Measurements from ENCODE around the gene PCDH1. TPM values are rescaled to one million over a fixed set of nuclear protein-coding genes. Genes with fewer than 3 reads are reported as not detected.
"Not testable (repeated sequence)": the region's sequence is repeated elsewhere in the genome, so short reads cannot be mapped to it uniquely, and the experiment has no call there.

Gene PCDH1
- total RNA-seq, result 42.4 and 45.5 TPM in 2 replicates

DNA sequence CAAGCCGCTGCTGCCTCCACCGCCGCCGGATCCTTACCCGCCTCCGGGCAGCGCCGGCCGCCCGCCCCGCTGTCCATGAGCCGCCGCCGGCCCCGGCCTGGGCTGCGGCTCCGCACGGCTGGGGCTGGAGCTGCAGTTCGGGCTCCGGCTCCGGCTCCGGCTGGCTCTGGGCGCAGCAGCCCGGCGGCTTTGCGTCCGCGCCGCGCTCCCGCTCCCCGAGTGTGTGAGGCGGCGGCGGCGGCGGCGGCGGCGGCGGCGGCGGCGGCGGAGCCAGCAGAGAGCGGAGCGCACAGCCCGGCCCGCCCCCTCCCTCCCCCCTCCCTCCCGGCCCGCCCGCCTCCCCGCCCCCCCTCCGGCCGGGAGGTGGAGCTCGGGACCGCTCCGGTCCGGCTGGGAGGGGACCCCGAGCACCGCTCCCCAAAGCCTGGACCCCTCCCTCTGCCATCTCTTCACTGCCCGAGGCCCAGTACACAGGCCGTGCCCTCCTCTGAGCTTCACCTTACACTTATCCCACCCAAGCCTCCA is at the start of gene PCDH1:
Gene PCDH1 (minus strand): TSS at position 225 of the 525 bp plus-strand sequence. CDS start 148 bp downstream, at position 77.
- TF ChIP-seq, protein P1, sequence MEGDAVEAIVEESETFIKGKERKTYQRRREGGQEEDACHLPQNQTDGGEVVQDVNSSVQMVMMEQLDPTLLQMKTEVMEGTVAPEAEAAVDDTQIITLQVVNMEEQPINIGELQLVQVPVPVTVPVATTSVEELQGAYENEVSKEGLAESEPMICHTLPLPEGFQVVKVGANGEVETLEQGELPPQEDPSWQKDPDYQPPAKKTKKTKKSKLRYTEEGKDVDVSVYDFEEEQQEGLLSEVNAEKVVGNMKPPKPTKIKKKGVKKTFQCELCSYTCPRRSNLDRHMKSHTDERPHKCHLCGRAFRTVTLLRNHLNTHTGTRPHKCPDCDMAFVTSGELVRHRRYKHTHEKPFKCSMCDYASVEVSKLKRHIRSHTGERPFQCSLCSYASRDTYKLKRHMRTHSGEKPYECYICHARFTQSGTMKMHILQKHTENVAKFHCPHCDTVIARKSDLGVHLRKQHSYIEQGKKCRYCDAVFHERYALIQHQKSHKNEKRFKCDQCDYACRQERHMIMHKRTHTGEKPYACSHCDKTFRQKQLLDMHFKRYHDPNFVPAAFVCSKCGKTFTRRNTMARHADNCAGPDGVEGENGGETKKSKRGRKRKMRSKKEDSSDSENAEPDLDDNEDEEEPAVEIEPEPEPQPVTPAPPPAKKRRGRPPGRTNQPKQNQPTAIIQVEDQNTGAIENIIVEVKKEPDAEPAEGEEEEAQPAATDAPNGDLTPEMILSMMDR (IDR thresholded peaks at IDR 0.05; ENCODE audit: insufficient read depth, low read length, poor library complexity, severe bottlenecking), result no peak
- no peaks in the 10 kb centered on the region for H3K36me3 ChIP-seq (ENCODE audit: control insufficient read depth, insufficient read depth, low read length)
- no peak for DNase-seq (ENCODE audit: low read depth)
- peaks cover 79% of the 10 kb centered on the region for H3K27me3 ChIP-seq (ENCODE audit: control insufficient read depth, insufficient read depth, low read length)
- peak within 1 kb of the TSS; percentile 36 for H3K4me3 ChIP-seq (ENCODE audit: low read depth, low read length)

DNA sequence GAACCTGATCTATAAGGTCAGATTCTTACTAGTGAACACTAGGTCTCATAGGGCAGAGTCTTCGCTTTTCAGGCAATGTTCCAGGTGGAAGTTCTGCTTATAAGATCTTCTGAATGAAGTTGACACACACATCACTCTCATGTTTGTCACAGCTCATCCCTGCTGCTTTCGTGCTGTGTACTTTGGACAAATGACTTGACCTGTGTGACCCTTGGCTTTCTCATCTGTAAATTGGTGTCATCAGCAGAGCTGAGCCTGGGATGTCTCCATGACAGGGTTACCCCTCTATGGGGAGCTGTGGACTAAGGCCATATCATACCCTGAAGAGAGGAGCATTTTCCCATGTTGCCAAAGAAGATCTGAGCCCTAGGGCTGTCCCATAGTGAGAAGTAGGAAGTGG is 48.2 kb upstream of the PCDH1 start:
- TF ChIP-seq, protein P1 (IDR thresholded peaks at IDR 0.05; ENCODE audit: insufficient read depth, low read length, poor library complexity, severe bottlenecking), result no peak
- H3K36me3 ChIP-seq (ENCODE audit: control insufficient read depth, insufficient read depth, low read length), result peaks cover 4% of the 10 kb centered on the region
- no peak for DNase-seq (ENCODE audit: low read depth)
- H3K4me3 ChIP-seq (ENCODE audit: low read depth, low read length), result no peak overlapping the region
- H3K27me3 ChIP-seq (ENCODE audit: control insufficient read depth, insufficient read depth, low read length), result no peaks in the 10 kb centered on the region

DNA sequence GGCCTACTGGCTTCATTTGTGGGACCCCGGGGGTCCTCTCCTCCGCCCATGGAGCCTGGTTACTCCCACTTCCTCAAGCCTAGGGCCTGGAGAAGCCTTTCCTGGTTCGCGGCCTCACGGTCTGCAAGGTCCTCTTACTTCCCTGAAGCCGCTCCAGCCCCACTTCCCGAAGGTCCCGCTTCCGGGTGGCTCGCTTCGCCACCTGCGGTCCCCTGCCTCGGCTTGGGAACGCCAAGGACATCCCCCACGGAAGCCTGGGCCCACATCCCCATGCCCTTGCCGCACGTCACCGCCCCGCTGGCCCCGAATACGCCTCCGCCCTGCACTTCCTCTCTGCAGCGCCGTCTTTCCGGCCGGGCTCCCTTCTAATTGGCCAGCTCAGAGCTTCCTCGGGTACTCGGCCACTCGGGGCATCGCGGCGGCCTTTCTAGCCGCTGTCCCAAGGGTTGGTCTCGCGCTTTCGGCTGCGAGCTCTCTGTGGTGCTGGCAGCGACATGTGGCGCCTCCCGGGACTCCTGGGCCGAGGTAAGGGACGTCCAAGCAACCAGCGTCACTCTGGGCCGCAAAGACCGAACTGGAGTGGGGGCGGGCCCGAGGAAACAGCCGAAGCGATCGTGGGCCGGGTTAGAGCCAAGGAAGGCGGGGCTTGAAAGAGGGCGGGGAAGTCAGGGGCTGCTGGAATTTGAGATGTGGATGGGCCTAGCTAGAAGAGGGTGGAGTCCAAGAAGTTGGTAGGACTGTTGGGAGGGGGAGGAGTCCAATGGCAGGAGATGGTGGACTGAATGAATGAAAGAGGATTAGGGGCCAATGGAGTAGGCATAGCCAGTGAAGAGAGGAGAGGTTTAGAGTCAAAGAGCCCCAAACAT is 45.5 kb upstream of the PCDH1 start, which contains the start of gene DELE1:
Gene DELE1 (plus strand): TSS at position 424 of the 866 bp plus-strand sequence. CDS start 71 bp downstream, at position 495.
- TF ChIP-seq, protein P1 (IDR thresholded peaks at IDR 0.05; ENCODE audit: insufficient read depth, low read length, poor library complexity, severe bottlenecking), result no peak
- H3K4me3 ChIP-seq (ENCODE audit: low read depth, low read length), result peak within 1 kb of the TSS; percentile 73
- DNase-seq (ENCODE audit: low read depth), result peak; percentile 67
- no peaks in the 10 kb centered on the region for H3K27me3 ChIP-seq (ENCODE audit: control insufficient read depth, insufficient read depth, low read length)
- H3K36me3 ChIP-seq (ENCODE audit: control insufficient read depth, insufficient read depth, low read length), result peaks cover 4% of the 10 kb centered on the region

- H3K36me3 ChIP-seq (ENCODE audit: control insufficient read depth, insufficient read depth, low read length); H3K27me3 ChIP-seq (ENCODE audit: control insufficient read depth, insufficient read depth, low read length); DNase-seq (ENCODE audit: low read depth): not testable (repeated sequence)
- peak overlapping the region; percentile 73 for H3K4me3 ChIP-seq (ENCODE audit: low read depth, low read length)
Observed at GRCh38 chr5:141922827-141923447, 44.7 kb upstream of the PCDH1 start.

- Histone ChIP-seq H3K27me3 (ENCODE audit: control insufficient read depth, insufficient read depth, low read length) (peaks cover 3% of the 10 kb centered on the region), H3K4me3 (ENCODE audit: low read depth, low read length) (no peak overlapping the region), H3K36me3 (ENCODE audit: control insufficient read depth, insufficient read depth, low read length) (peaks cover 2% of the 10 kb centered on the region)
- no peak for DNase-seq (ENCODE audit: low read depth)
- TF ChIP-seq, protein P1 (IDR thresholded peaks at IDR 0.05; ENCODE audit: insufficient read depth, low read length, poor library complexity, severe bottlenecking), result no peak
Observed at GRCh38 chr5:141920771-141921170, 42.6 kb upstream of the PCDH1 start.

Data from kidney epithelial cell (primary cell).